MCF 10A (cell line): Measurements from ENCODE around the gene PKIB. TPM values are rescaled to one million over a fixed set of nuclear protein-coding genes. Genes with fewer than 3 reads are reported as not detected.

Experiments used
- BruUV-seq: library from RNA; stranded (reverse); fragments of 400-500 nt; replicated peaks from 2 replicates; lab custom pipeline; 2021; lab: Mats Ljungman, UMichigan
- CTCF ChIA-PET: fragments of 300-600 bp; sonication (Branson Sonifier 250); formaldehyde crosslinking; extraction: SDS; loops from one replicate; lab custom pipeline; 2021; ENCODE audit warnings: antibody characterized with exemption, inconsistent platforms; lab: Yijun Ruan, JAX
- POLR2A ChIA-PET: fragments of 300-600, 350-650 bp; sonication (Branson Sonifier 250); formaldehyde crosslinking; extraction: SDS; loops from one replicate; lab custom pipeline; 2020; ENCODE audit warnings: antibody characterized with exemption, inconsistent platforms; lab: Yijun Ruan, JAX
- DNase-seq: peaks from one replicate; pipeline ENCODE4 v3.0.0-alpha.2; 2018; ENCODE audit not compliant: unreplicated experiment
- H3K27ac Mint-ChIP-seq: one replicate; pipeline ENCODE4 v1.8.0; 2022; ENCODE audit warnings: mild to moderate bottlenecking, low read depth, mixed read lengths; ENCODE audit not compliant: unreplicated experiment
- H3K27me3 Mint-ChIP-seq: one replicate; pipeline ENCODE4 v1.8.0; 2022; ENCODE audit warnings: mixed read lengths; ENCODE audit not compliant: insufficient read depth, unreplicated experiment
- H3K36me3 Mint-ChIP-seq: one replicate; pipeline ENCODE4 v1.8.0; 2022; ENCODE audit warnings: mild to moderate bottlenecking, moderate library complexity, mixed read lengths; ENCODE audit not compliant: insufficient read depth, unreplicated experiment
- H3K4me1 Mint-ChIP-seq: one replicate; pipeline ENCODE4 v1.8.0; 2022; ENCODE audit warnings: mixed read lengths; ENCODE audit not compliant: insufficient read depth, unreplicated experiment
- H3K4me3 Mint-ChIP-seq: one replicate; pipeline ENCODE4 v1.8.0; 2022; ENCODE audit warnings: mild to moderate bottlenecking, moderate library complexity, mixed read lengths; ENCODE audit not compliant: unreplicated experiment
- H3K9me3 Mint-ChIP-seq: one replicate; pipeline ENCODE4 v1.8.0; 2022; ENCODE audit warnings: mixed read lengths; ENCODE audit not compliant: unreplicated experiment
- intact Hi-C: fragments of 100-400 bp; cut with micrococcal nuclease; formaldehyde crosslinking; loops from 2 replicates; pipeline ENCODE4 v1.14.1; 2022
- total RNA-seq: library from RNA; stranded (reverse); gene quantifications from 2 replicates; pipeline ENCODE4 v1.2.3, GENCODE V29; 2022
- TF ChIP-seq, protein P1 (sequence below): fragments of 200-600 bp; IDR thresholded peaks from one replicate; pipeline ENCODE4 v1.8.0; 2022; ENCODE audit warnings: antibody characterized with exemption, mild to moderate bottlenecking; ENCODE audit not compliant: unreplicated experiment

The PKIB gene
- total RNA-seq, 1 experiment from 2014 or later, result 6.0 TPM

DNA sequence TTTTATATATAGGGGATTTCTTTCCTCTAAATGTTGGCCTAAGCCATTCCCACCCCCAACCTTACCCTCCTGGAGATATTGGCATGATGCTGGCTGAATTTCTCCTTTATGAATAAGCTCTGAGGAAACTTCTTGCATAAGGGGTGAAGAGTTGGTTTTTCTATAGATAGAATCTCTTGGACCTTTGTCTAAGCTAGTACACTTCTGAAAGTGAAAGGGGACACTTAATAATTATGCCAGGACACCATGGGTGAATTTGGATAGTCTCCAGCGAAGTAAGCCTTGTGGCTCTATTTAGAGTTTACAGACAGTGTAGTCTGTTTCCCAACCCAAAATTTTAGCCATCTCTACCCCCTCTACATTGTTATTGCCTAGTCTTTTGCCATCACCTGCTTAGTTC is 142.3 kb downstream of the PKIB start:
- no TSS peak for BruUV-seq
- DNase-seq, result no peak
- CTCF ChIA-PET, result interaction anchor here (0.6 to 6.6 kb wide), 8 partner anchors 15 to 138 kb away, joined by 3 to 42 read pairs (median 5); no protein-coding TSS in a partner anchor

DNA sequence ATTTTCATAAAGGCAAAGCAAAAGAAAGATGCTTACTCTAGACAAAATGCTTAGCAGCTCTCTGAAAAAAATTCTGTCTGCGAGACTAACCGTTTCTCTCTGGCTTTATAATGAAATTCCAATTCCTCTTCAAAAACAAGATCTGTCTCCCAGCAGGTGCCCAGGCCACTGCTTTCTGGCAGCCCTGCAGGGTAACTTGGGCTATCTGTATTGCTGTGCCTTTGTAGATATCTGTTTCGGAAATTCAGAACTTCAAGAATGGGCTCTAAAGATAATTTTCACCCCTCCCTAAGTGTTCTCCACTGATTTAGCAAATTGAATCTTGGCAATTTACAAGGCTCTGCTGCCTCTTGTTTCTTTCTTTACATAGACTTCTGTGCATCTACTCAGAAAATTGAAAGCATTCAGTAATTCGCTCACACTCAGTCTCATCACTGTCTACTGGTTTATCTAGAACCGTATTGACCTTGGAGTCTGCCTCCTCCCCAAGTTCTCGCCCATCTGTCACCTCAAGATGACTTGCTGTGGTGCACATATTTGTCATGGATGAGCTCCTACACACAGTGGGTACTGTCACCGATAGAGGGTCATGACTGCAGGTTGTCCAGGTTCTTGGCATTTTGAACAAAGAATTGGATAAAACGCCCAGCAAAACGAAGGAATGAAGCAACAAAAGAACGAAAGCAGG is 142.9 kb downstream of the PKIB start:
- intact Hi-C loops, result no loop called here
- BruUV-seq, result no TSS peak
- no peaks in the 10 kb centered on the region for H3K27me3 Mint-ChIP-seq
- H3K4me1 Mint-ChIP-seq, result no peaks in the 10 kb centered on the region
- CTCF ChIA-PET, result interaction anchor here (0.6 to 6.6 kb wide), 10 partner anchors 8 to 138 kb away, joined by 3 to 42 read pairs (median 5); partner anchors contain the start of gene SMPDL3A
- POLR2A ChIA-PET, result interaction anchor here (1.3 kb wide), 1 partner anchor 47 kb away, joined by 3 read pairs; no protein-coding TSS in a partner anchor
- no peak overlapping the region for H3K4me3 Mint-ChIP-seq
- H3K36me3 Mint-ChIP-seq, result no peaks in the 10 kb centered on the region
- no peaks in the 10 kb centered on the region for H3K9me3 Mint-ChIP-seq
- DNase-seq, result no peak
- TF ChIP-seq, protein P1, sequence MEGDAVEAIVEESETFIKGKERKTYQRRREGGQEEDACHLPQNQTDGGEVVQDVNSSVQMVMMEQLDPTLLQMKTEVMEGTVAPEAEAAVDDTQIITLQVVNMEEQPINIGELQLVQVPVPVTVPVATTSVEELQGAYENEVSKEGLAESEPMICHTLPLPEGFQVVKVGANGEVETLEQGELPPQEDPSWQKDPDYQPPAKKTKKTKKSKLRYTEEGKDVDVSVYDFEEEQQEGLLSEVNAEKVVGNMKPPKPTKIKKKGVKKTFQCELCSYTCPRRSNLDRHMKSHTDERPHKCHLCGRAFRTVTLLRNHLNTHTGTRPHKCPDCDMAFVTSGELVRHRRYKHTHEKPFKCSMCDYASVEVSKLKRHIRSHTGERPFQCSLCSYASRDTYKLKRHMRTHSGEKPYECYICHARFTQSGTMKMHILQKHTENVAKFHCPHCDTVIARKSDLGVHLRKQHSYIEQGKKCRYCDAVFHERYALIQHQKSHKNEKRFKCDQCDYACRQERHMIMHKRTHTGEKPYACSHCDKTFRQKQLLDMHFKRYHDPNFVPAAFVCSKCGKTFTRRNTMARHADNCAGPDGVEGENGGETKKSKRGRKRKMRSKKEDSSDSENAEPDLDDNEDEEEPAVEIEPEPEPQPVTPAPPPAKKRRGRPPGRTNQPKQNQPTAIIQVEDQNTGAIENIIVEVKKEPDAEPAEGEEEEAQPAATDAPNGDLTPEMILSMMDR, result no peak
- H3K27ac Mint-ChIP-seq, result no peak overlapping the region

More for the DNA sequence above, 142.3 kb downstream of the PKIB start:
- H3K27ac Mint-ChIP-seq, result no peak overlapping the region
- no peaks in the 10 kb centered on the region for H3K9me3 Mint-ChIP-seq
- no peaks in the 10 kb centered on the region for H3K36me3 Mint-ChIP-seq
- TF ChIP-seq, protein P1, result no peak
- intact Hi-C loops, result no loop called here
- H3K4me1 Mint-ChIP-seq, result no peaks in the 10 kb centered on the region
- POLR2A ChIA-PET, result interaction anchor here (1.6 kb wide), 1 partner anchor 37 kb away, joined by 5 read pairs; the partner anchor contains the start of gene SMPDL3A
- H3K27me3 Mint-ChIP-seq, result no peaks in the 10 kb centered on the region
- no peak overlapping the region for H3K4me3 Mint-ChIP-seq

DNA sequence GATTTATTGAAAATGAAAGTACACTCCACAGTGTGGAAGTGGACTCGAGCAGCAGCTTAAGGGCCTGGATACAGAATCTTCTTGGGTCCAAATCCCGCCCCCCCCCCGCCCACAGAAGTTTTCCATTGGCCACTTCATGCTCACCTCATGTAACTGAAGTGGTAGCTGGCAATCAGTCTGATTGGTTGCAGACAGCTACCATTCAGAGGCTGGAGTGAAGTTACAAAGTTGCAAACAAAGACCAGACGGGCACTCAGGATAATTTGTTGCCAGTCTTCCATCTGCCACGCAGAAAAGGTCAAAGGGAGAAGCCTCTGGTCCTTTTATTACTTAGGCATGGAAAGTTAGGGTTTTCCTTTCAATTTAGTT is 143.5 kb downstream of the PKIB start:
- DNase-seq, result no peak
- Mint-ChIP-seq H3K27me3 (no peaks in the 10 kb centered on the region), H3K9me3 (no peaks in the 10 kb centered on the region), H3K4me1 (no peaks in the 10 kb centered on the region), H3K4me3 (no peak overlapping the region), H3K27ac (no peak overlapping the region), H3K36me3 (no peaks in the 10 kb centered on the region)
- intact Hi-C loops, result no loop called here
- ChIA-PET POLR2A (interaction anchor here (1.3 kb wide), 1 partner anchor 47 kb away, joined by 3 read pairs; no protein-coding TSS in a partner anchor), CTCF (interaction anchor here (1.2 to 6.6 kb wide), 6 partner anchors 9 to 85 kb away, joined by 4 to 42 read pairs (median 6); partner anchors contain the start of gene SMPDL3A)
- no TSS peak for BruUV-seq
- TF ChIP-seq, protein P1, result no peak

DNA sequence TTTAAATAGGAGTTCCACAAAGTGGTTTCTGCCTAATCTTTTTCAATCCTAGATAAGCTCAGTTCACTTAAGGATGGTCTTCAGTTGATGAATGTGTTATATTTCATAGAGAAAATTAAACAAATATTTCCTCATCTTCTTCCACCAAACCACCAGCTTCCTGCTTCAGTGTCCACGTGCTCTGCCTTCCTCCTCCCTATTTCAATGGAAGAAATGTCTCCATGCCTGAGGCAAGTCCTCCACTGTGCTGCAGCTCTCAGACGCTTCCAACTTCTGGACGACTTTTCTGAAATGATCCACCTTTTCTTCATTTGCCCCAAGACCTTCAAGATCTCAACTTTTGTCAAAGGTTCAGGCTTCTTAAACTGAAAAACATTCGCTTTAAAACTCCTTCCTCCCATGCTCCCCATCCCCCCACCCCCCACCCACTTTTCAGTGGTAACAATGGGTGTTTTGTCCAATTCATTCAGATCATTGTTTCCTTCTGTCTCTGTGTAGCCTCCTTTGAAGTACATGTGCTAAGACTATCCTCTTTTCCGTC is 144.1 kb downstream of the PKIB start:
- Mint-ChIP-seq H3K9me3 (no peaks in the 10 kb centered on the region), H3K4me1 (no peaks in the 10 kb centered on the region), H3K36me3 (no peaks in the 10 kb centered on the region), H3K4me3 (no peak overlapping the region), H3K27ac (no peak overlapping the region), H3K27me3 (no peaks in the 10 kb centered on the region)
- POLR2A ChIA-PET, result interaction anchor here (1.3 kb wide), 1 partner anchor 46 kb away, joined by 3 read pairs; no protein-coding TSS in a partner anchor
- DNase-seq, result no peak
- intact Hi-C loops, result no loop called here
- TF ChIP-seq, protein P1, result no peak
- CTCF ChIA-PET, result interaction anchor here (1.2 to 6.6 kb wide), 6 partner anchors 10 to 85 kb away, joined by 4 to 42 read pairs (median 6); partner anchors contain the start of gene SMPDL3A
- no TSS peak for BruUV-seq
